Stimulated activated memory B cell treated with anti-CD40 and anti-IgM and Interleukin-4, amounts not matched to agents 10 μg/mL and 1 μg/mL and 100 μg/mL, for 72 hours (primary cell): ENCODE data around the gene GALNT17.

Experiments used
- ATAC-seq: fragments of 150-1000 bp; cut with Tn5 transposase; 2 replicates; pipeline ENCODE4 v1.10.0; 2021
- H3K27ac Mint-ChIP-seq: one replicate; pipeline ENCODE4 v1.8.0; 2022; ENCODE audit warnings: mild to moderate bottlenecking, mixed read lengths
- H3K27me3 Mint-ChIP-seq: one replicate; pipeline ENCODE4 v1.8.0; 2022; ENCODE audit warnings: mixed read lengths
- H3K36me3 Mint-ChIP-seq: one replicate; pipeline ENCODE4 v1.8.0; 2022; ENCODE audit warnings: mixed read lengths
- H3K4me1 Mint-ChIP-seq: one replicate; pipeline ENCODE4 v1.8.0; 2022; ENCODE audit warnings: mixed read lengths
- H3K4me3 Mint-ChIP-seq: one replicate; pipeline ENCODE4 v1.8.0; 2022; ENCODE audit warnings: mild to moderate bottlenecking, moderate library complexity, mixed read lengths
- H3K9me3 Mint-ChIP-seq: one replicate; pipeline ENCODE4 v1.8.0; 2022; ENCODE audit warnings: mixed read lengths

The GALNT17 gene

DNA sequence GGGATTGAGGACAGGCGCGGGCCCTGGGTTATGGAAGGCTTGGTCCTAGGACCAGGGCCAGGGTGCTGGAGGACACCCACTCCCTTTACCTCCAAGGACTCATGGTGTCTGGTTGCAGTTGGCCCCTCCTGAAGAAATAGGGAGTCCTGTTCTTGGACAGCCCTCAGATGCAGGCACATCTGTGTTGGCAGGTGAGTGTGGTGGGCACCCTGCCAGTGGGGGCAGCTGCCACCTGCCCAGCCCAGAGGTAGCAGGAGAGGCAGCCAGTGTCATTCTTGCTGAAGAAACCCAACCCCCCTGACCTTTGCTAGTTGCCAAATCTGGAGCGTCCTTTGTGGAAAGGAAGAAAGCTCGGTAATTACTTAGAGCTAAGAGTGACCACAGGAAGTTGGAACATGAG is 8.3 kb downstream of the GALNT17 start:
- no peaks in the 10 kb centered on the region for H3K36me3 Mint-ChIP-seq
- no peak for ATAC-seq
- H3K27me3 Mint-ChIP-seq: no peaks in the 10 kb centered on the region
- H3K27ac Mint-ChIP-seq: no peak overlapping the region
- H3K9me3 Mint-ChIP-seq: peaks cover 6% of the 10 kb centered on the region
- H3K4me1 Mint-ChIP-seq: no peaks in the 10 kb centered on the region
- no peak overlapping the region for H3K4me3 Mint-ChIP-seq

DNA sequence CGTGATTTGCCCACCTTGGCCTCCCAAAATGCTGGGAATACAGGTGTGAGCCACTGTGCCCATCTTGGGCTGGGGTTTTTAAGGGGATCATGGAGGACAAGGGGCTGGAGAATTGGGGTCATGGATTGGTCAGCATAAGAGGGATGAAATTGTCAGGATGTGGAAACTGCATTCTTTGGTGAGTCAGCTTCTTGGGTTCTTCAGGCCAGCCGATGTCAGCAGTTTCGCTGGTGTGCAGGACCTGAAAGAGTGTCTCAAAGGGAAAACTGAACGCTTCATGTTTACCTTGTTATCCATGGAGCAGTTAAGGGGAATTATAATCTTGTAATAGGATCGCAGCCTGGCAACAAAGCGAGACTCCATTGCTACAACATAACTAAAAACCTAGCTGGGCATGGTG is 13.0 kb downstream of the GALNT17 start:
- Mint-ChIP-seq H3K4me1 (no peaks in the 10 kb centered on the region), H3K36me3 (no peaks in the 10 kb centered on the region), H3K4me3 (no peak overlapping the region), H3K27me3 (no peaks in the 10 kb centered on the region), H3K27ac (no peak overlapping the region), H3K9me3 (peaks cover 9% of the 10 kb centered on the region)
- no peak for ATAC-seq

DNA sequence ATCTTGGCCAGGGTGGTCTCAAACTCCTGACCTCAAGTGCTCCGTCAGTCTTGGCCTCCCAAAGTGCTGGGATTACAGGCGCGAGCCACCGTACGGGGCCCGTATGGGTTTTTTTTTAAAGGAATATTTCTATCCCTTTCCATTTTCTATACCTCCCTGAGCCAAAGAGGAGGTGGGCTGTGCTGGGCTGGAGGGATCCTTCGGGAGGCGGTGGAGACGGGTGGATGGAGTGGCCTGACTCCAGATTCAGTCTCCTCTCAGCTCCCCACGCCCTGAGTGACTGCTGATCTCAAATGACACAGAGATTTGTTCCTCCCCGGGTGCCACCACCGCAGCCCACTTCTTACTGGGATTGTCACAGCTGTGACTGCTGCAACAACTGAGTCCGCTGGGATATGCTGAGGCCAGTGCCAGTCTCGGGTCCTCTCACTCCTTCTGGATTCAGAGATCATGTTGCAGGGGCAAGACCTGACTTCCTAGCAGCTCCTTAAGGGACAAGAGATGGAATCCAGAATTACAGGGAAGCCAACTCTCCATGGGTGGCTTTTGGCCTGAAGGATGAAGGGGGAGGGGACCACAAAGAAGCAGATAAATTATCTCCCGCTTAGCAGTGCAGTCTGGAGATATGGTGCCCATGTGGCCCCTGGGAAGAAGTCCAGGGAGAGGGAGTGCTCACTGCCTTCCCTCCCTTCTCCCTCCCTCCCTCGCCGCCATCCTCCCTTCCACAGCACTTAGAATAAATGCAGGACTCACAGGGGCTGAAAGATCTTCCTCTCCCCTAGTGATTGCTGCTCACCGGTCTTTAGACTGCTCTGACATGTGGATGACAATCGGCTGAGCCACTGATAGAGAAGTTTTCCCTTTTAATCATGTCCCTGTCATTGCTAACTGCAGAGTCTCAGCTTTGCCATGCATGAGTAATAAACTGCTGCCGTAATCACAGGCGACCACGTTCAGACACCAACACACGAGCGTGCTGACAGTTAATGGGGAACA is 14.3 kb downstream of the GALNT17 start:
- Mint-ChIP-seq H3K4me1 (no peaks in the 10 kb centered on the region), H3K9me3 (peaks cover 9% of the 10 kb centered on the region), H3K36me3 (no peaks in the 10 kb centered on the region), H3K4me3 (no peak overlapping the region), H3K27me3 (no peaks in the 10 kb centered on the region), H3K27ac (no peak overlapping the region)
- ATAC-seq: no peak

GRCh38 chr7:71148098-71148497 is 16.2 kb downstream of the GALNT17 start:
- Mint-ChIP-seq H3K27ac (no peak overlapping the region), H3K36me3 (no peaks in the 10 kb centered on the region), H3K9me3 (peaks cover 7% of the 10 kb centered on the region), H3K4me1 (no peaks in the 10 kb centered on the region), H3K27me3 (no peaks in the 10 kb centered on the region), H3K4me3 (no peak overlapping the region)
- no peak for ATAC-seq

DNA sequence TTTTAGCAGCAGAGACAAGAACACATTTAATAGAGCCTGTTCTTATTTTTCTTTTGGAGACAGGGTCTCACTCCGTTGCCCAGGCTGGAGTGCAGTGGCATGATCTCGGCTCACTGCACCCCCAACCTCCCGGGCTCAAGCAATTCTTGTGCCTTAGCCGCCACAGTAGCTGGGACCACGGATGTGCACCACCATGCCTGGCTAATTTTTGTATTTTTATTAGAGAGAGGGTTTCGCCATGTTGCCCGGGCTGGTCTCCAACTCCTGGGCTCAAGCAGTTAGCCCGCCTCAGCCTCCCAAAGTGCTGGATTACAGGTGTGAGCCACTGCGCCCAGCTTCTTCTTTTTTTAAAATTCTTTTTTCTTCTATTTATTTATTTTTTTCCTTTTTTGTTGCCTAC is 23.3 kb downstream of the GALNT17 start:
- peaks cover 3% of the 10 kb centered on the region for H3K9me3 Mint-ChIP-seq
- no peak overlapping the region for H3K4me3 Mint-ChIP-seq
- no peaks in the 10 kb centered on the region for H3K4me1 Mint-ChIP-seq
- no peaks in the 10 kb centered on the region for H3K27me3 Mint-ChIP-seq
- no peak for ATAC-seq
- H3K36me3 Mint-ChIP-seq: no peaks in the 10 kb centered on the region
- H3K27ac Mint-ChIP-seq: no peak overlapping the region

- H3K4me3 Mint-ChIP-seq: no peak overlapping the region
- peaks cover 3% of the 10 kb centered on the region for H3K9me3 Mint-ChIP-seq
- ATAC-seq: no peak
- H3K27me3 Mint-ChIP-seq: no peaks in the 10 kb centered on the region
- no peaks in the 10 kb centered on the region for H3K36me3 Mint-ChIP-seq
- no peaks in the 10 kb centered on the region for H3K4me1 Mint-ChIP-seq
- H3K27ac Mint-ChIP-seq: no peak overlapping the region
Observed at GRCh38 chr7:71157757-71158156, 25.8 kb downstream of the GALNT17 start.

DNA sequence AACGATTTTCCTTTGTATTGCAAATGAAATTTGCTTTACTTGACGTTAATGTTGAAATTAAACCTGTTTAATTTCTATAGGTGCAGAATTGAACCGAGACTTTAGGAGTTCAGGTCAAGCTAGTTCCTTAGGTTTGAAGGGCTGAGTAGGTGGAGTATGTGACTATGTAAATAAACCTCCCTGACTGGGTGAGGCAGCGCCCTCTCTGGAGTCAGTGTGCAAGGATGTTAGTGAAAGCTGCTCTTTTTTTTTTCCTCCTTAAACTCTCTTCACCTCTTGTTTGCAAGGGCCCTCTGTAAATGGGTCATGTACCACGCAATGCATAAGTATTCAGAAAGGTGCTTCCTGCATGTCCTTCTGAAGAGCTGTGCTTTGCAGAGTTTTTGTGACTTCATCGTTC is 33.8 kb downstream of the GALNT17 start:
- peaks cover 6% of the 10 kb centered on the region for H3K9me3 Mint-ChIP-seq
- H3K4me1 Mint-ChIP-seq: no peaks in the 10 kb centered on the region
- no peak overlapping the region for H3K4me3 Mint-ChIP-seq
- no peaks in the 10 kb centered on the region for H3K36me3 Mint-ChIP-seq
- H3K27me3 Mint-ChIP-seq: no peaks in the 10 kb centered on the region
- no peak overlapping the region for H3K27ac Mint-ChIP-seq
- no peak for ATAC-seq

DNA sequence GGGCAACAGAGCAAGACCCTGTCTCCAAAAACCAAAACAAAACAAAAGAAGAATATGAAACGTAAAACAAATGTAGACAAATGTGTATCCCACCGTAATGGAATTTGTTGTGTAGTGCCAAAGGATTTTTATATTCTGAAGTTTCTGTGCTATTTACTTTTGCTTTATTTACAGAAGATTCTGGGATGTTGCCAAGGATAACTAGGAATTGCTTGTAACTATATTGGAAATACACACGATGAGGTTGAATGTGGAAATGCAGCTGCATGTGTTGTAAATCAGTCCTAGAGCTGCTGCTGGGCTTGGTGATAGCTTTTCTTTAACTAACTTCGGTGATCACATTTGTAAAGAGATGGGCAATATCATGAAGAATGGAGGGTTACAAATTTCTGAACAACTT is 39.5 kb downstream of the GALNT17 start:
- H3K27ac Mint-ChIP-seq: no peak overlapping the region
- no peak overlapping the region for H3K4me3 Mint-ChIP-seq

DNA sequence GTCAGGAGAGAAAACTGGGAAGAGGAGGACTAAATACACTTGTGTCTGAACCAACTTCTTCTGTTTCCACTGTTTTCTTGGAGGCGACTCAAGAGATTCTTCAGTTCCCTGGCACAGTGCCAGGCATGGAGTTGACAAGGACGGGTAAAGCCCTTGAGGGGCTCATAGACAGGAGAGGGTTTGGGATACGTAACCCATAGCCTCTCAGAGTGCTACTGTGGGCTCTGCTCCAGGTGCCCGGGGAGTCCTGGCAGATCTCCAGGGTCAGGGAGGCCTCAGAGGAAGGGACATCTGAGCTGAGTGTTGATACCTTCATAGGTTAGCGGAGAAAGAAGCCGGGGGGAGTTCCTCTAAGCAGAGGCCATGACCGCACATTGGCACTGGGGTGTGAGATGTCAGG is 42.0 kb downstream of the GALNT17 start:
- H3K27me3 Mint-ChIP-seq: no peaks in the 10 kb centered on the region
- no peak overlapping the region for H3K27ac Mint-ChIP-seq
- ATAC-seq: no peak
- no peak overlapping the region for H3K4me3 Mint-ChIP-seq
- peaks cover 5% of the 10 kb centered on the region for H3K9me3 Mint-ChIP-seq
- H3K4me1 Mint-ChIP-seq: no peaks in the 10 kb centered on the region
- H3K36me3 Mint-ChIP-seq: no peaks in the 10 kb centered on the region

More for the DNA sequence above, 39.5 kb downstream of the GALNT17 start:
- H3K4me1 Mint-ChIP-seq: no peaks in the 10 kb centered on the region
- no peaks in the 10 kb centered on the region for H3K36me3 Mint-ChIP-seq
- H3K27me3 Mint-ChIP-seq: no peaks in the 10 kb centered on the region
- no peak for ATAC-seq
- no peaks in the 10 kb centered on the region for H3K9me3 Mint-ChIP-seq

DNA sequence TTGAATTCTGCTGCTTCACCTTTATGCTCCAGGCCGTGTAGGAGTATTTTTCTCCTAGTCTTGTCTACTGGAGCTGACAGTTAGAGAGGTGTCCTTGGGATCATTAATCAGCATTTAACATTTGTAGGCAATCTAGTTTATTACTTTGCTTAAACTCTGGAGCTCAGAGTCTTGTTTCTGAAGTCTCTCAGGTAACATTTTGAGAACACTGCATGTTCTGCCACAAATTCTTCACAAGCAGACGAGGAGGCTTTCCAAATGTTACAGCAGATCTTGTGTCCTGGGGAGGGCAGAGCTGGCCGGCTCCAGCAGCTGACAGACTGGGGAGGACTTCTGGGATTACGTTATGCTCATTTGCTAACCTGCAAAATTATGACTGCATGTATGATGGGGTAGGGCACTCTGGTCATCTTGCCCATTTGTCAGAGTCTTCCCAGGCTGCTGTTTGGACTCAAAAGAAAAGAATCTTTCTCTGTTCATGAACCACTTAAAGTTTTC is 50.5 kb downstream of the GALNT17 start:
- Mint-ChIP-seq H3K4me1 (no peaks in the 10 kb centered on the region), H3K27me3 (no peaks in the 10 kb centered on the region), H3K36me3 (no peaks in the 10 kb centered on the region), H3K9me3 (peaks cover 11% of the 10 kb centered on the region), H3K4me3 (no peak overlapping the region), H3K27ac (no peak overlapping the region)
- ATAC-seq: no peak

- Mint-ChIP-seq H3K27ac (no peak overlapping the region), H3K27me3 (no peaks in the 10 kb centered on the region), H3K4me3 (no peak overlapping the region), H3K36me3 (no peaks in the 10 kb centered on the region), H3K9me3 (peaks cover 11% of the 10 kb centered on the region), H3K4me1 (no peaks in the 10 kb centered on the region)
- no peak for ATAC-seq
Observed at GRCh38 chr7:71184136-71184535, 52.2 kb downstream of the GALNT17 start.

- Mint-ChIP-seq H3K36me3 (no peaks in the 10 kb centered on the region), H3K4me1 (no peaks in the 10 kb centered on the region), H3K9me3 (peaks cover 16% of the 10 kb centered on the region), H3K4me3 (no peak overlapping the region), H3K27me3 (no peaks in the 10 kb centered on the region), H3K27ac (no peak overlapping the region)
- ATAC-seq: no peak
Observed at GRCh38 chr7:71184609-71185008, 52.7 kb downstream of the GALNT17 start.

GRCh38 chr7:71186535-71187057 is 54.7 kb downstream of the GALNT17 start:
- peaks cover 12% of the 10 kb centered on the region for H3K9me3 Mint-ChIP-seq
- H3K4me3 Mint-ChIP-seq: no peak overlapping the region
- H3K4me1 Mint-ChIP-seq: no peaks in the 10 kb centered on the region
- H3K27me3 Mint-ChIP-seq: no peaks in the 10 kb centered on the region
- no peaks in the 10 kb centered on the region for H3K36me3 Mint-ChIP-seq
- ATAC-seq: no peak
- H3K27ac Mint-ChIP-seq: no peak overlapping the region

GRCh38 chr7:71191771-71192170 is 59.8 kb downstream of the GALNT17 start:
- Mint-ChIP-seq H3K4me3 (no peak overlapping the region), H3K27ac (no peak overlapping the region), H3K4me1 (no peaks in the 10 kb centered on the region), H3K27me3 (no peaks in the 10 kb centered on the region), H3K36me3 (no peaks in the 10 kb centered on the region), H3K9me3 (peaks cover 10% of the 10 kb centered on the region)
- ATAC-seq: no peak

DNA sequence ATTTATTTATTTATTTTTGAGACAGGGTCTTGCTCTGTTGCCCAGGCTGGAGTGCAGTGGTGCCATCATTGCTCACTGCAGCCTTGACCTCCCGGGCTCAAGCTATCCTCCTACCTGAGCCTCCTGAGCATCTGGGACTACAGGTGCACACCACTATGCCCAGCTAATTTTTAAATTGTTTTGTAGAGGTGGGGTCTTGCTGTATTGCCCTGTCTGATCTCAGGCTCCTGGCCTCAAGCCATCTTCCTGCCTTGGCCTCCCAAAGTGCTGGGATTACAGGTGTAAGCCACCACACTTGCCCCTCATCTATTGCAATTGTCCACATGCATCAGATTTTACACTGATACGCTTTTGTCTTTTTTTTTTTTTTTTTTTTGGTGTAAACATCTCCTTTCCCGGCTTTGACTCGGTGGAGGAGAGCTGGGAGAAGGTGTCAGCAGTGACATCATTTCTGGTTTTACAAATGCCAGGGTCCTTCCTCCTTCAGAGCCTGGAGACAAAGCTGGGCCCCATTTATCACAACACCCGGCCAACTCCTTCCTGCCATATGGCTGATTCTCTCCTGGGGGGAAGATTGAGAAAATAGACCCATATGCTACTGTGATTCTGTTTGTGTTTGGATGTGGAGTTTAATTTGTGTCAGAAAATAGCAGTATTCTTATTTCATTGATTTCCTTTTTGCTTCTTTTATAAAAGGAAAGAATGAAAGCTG is 61.3 kb downstream of the GALNT17 start:
- H3K36me3 Mint-ChIP-seq: no peaks in the 10 kb centered on the region
- H3K9me3 Mint-ChIP-seq: peaks cover 10% of the 10 kb centered on the region
- no peak overlapping the region for H3K27ac Mint-ChIP-seq
- ATAC-seq: no peak
- H3K4me3 Mint-ChIP-seq: no peak overlapping the region
- no peaks in the 10 kb centered on the region for H3K27me3 Mint-ChIP-seq
- H3K4me1 Mint-ChIP-seq: no peaks in the 10 kb centered on the region
